SK-N-SH treated with all-trans-retinoic acid at 6 μM for 48 hours (cell line): ENCODE measurements around the gene FRYL.

ENCODE experiments used
- ATAC-seq: fragments of 200-7000 bp; cut with Tn5 transposase; 3 replicates; pipeline ENCODE4 v1.9.1; 2020; ENCODE audit warnings: mild to moderate bottlenecking, moderate library complexity
- ARNTL ChIP-seq: fragments of 450-650 bp; formaldehyde crosslinking; IDR thresholded peaks from 2 replicates; pipeline ENCODE4 v1.5.0; 2020; ENCODE audit warnings: low read depth, mild to moderate bottlenecking, moderate library complexity, borderline replicate concordance
- BACH2 ChIP-seq: fragments of 250-450 bp; sonication (Bioruptor Pico); IDR thresholded peaks from 2 replicates; pipeline ENCODE4 v1.9.0; 2021; ENCODE audit warnings: mild to moderate bottlenecking, borderline replicate concordance
- CSDC2 ChIP-seq: fragments of 250-450 bp; sonication (Bioruptor Pico); IDR thresholded peaks from 2 replicates; pipeline ENCODE4 v1.5.0; 2020; ENCODE audit warnings: mild to moderate bottlenecking, moderate library complexity
- ESRRG ChIP-seq: fragments of 250-450 bp; sonication (Bioruptor Pico); IDR thresholded peaks from 2 replicates; pipeline ENCODE4 v1.6.1; 2021; ENCODE audit warnings: mild to moderate bottlenecking
- GLIS3 ChIP-seq: fragments of 250-450 bp; sonication (Bioruptor Pico); IDR thresholded peaks from 2 replicates; pipeline ENCODE4 v1.5.0; 2020; ENCODE audit warnings: mild to moderate bottlenecking, moderate library complexity
- OSR1 ChIP-seq: fragments of 250-450 bp; sonication (Bioruptor Pico); IDR thresholded peaks from 2 replicates; pipeline ENCODE4 v1.8.0; 2022; ENCODE audit warnings: moderate library complexity, mild to moderate bottlenecking, inconsistent platforms
- PATZ1 ChIP-seq: fragments of 250-450 bp; sonication (Bioruptor Pico); IDR thresholded peaks from 2 replicates; pipeline ENCODE4 v1.8.0; 2020; ENCODE audit warnings: mild to moderate bottlenecking, moderate library complexity, borderline replicate concordance
- PPARA ChIP-seq: fragments of 250-450 bp; sonication (Bioruptor Pico); IDR thresholded peaks from 2 replicates; pipeline ENCODE4 v1.5.0; 2020; ENCODE audit warnings: mild to moderate bottlenecking, borderline replicate concordance
- RARB ChIP-seq: fragments of 250-450 bp; sonication (Bioruptor Pico); IDR thresholded peaks from 2 replicates; pipeline ENCODE4 v1.8.0; 2021; ENCODE audit warnings: mild to moderate bottlenecking, moderate library complexity
- SNAI2 ChIP-seq: fragments of 250-450 bp; sonication (Bioruptor Pico); IDR thresholded peaks from 2 replicates; pipeline ENCODE4 v1.5.0; 2020; ENCODE audit warnings: mild to moderate bottlenecking, moderate library complexity
- TCF4 ChIP-seq: fragments of 250-450 bp; sonication (Bioruptor Pico); IDR thresholded peaks from 2 replicates; pipeline ENCODE4 v1.8.0; 2021; ENCODE audit warnings: mild to moderate bottlenecking, moderate library complexity, borderline replicate concordance
- TSHZ2 ChIP-seq: fragments of 250-450 bp; sonication (Bioruptor Pico); IDR thresholded peaks from 2 replicates; pipeline ENCODE4 v1.5.0; 2020; ENCODE audit warnings: mild to moderate bottlenecking, moderate library complexity
- ZC3H10 ChIP-seq: fragments of 250-450 bp; sonication (Bioruptor Pico); IDR thresholded peaks from 2 replicates; pipeline ENCODE4 v1.5.1; 2021; ENCODE audit warnings: mild to moderate bottlenecking, moderate library complexity
- ZFP3 ChIP-seq: fragments of 250-450 bp; sonication (Bioruptor Pico); IDR thresholded peaks from 2 replicates; pipeline ENCODE4 v1.5.0; 2020; ENCODE audit warnings: mild to moderate bottlenecking, moderate library complexity
- ZFP30 ChIP-seq: fragments of 450-650 bp; formaldehyde crosslinking; IDR thresholded peaks from 2 replicates; pipeline ENCODE4 v1.5.0; 2022; ENCODE audit warnings: mild to moderate bottlenecking, moderate library complexity
- ZNF70 ChIP-seq: fragments of 450-650 bp; formaldehyde crosslinking; IDR thresholded peaks from 2 replicates; pipeline ENCODE4 v1.5.0; 2020; ENCODE audit warnings: mild to moderate bottlenecking, moderate library complexity
- ZNF8 ChIP-seq: fragments of 450-650 bp; formaldehyde crosslinking; IDR thresholded peaks from 2 replicates; pipeline ENCODE4 v1.5.0; 2020; ENCODE audit warnings: mild to moderate bottlenecking, moderate library complexity
- TF ChIP-seq, protein P1 (sequence below): fragments of 250-450 bp; sonication (Bioruptor Pico); IDR thresholded peaks from 2 replicates; pipeline ENCODE4 v1.5.1; 2021; ENCODE audit warnings: mild to moderate bottlenecking, moderate library complexity
- TF ChIP-seq, protein P2 (sequence below): fragments of 250-450 bp; sonication (Bioruptor Pico); IDR thresholded peaks from 2 replicates; pipeline ENCODE4 v1.5.1; 2020; ENCODE audit warnings: low read depth, mild to moderate bottlenecking, moderate library complexity
- TF ChIP-seq, protein P3 (sequence below): fragments of 250-450 bp; sonication (Bioruptor Pico); IDR thresholded peaks from 2 replicates; pipeline ENCODE4 v1.8.0; 2021; ENCODE audit warnings: low read depth, mild to moderate bottlenecking, moderate library complexity, borderline replicate concordance

FRYL gene

GRCh38 chr4:48635980-48636379, 144.1 kb downstream of the FRYL start:
- no peak for ATAC-seq
- TF ChIP-seq, protein P1, sequence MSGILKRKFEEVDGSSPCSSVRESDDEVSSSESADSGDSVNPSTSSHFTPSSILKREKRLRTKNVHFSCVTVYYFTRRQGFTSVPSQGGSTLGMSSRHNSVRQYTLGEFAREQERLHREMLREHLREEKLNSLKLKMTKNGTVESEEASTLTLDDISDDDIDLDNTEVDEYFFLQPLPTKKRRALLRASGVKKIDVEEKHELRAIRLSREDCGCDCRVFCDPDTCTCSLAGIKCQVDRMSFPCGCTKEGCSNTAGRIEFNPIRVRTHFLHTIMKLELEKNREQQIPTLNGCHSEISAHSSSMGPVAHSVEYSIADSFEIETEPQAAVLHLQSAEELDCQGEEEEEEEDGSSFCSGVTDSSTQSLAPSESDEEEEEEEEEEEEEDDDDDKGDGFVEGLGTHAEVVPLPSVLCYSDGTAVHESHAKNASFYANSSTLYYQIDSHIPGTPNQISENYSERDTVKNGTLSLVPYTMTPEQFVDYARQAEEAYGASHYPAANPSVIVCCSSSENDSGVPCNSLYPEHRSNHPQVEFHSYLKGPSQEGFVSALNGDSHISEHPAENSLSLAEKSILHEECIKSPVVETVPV: no peak
- TF ChIP-seq ZNF70 (CRISPR knock-in tag) (no peak), CSDC2 (no peak), TSHZ2 (CRISPR knock-in tag) (no peak), ZFP3 (CRISPR knock-in tag) (no peak), ESRRG (CRISPR knock-in tag) (no peak), BACH2 (no peak), PATZ1 (CRISPR knock-in tag) (no peak), PPARA (CRISPR knock-in tag) (no peak), GLIS3 (no peak)
- TF ChIP-seq, protein P2, sequence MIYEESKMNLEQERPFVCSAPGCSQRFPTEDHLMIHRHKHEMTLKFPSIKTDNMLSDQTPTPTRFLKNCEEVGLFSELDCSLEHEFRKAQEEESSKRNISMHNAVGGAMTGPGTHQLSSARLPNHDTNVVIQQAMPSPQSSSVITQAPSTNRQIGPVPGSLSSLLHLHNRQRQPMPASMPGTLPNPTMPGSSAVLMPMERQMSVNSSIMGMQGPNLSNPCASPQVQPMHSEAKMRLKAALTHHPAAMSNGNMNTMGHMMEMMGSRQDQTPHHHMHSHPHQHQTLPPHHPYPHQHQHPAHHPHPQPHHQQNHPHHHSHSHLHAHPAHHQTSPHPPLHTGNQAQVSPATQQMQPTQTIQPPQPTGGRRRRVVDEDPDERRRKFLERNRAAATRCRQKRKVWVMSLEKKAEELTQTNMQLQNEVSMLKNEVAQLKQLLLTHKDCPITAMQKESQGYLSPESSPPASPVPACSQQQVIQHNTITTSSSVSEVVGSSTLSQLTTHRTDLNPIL (CRISPR knock-in tag): no peak
- TF ChIP-seq, protein P3, sequence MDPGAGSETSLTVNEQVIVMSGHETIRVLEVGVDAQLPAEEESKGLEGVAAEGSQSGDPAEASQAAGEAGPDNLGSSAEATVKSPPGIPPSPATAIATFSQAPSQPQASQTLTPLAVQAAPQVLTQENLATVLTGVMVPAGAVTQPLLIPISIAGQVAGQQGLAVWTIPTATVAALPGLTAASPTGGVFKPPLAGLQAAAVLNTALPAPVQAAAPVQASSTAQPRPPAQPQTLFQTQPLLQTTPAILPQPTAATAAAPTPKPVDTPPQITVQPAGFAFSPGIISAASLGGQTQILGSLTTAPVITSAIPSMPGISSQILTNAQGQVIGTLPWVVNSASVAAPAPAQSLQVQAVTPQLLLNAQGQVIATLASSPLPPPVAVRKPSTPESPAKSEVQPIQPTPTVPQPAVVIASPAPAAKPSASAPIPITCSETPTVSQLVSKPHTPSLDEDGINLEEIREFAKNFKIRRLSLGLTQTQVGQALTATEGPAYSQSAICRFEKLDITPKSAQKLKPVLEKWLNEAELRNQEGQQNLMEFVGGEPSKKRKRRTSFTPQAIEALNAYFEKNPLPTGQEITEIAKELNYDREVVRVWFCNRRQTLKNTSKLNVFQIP: no peak

GRCh38 chr4:48635310-48635709, 144.8 kb downstream of the FRYL start:
- peak; percentile 43; the same call in 1 of the 3 replicates for ATAC-seq
- no peak for TF ChIP-seq OSR1

DNA sequence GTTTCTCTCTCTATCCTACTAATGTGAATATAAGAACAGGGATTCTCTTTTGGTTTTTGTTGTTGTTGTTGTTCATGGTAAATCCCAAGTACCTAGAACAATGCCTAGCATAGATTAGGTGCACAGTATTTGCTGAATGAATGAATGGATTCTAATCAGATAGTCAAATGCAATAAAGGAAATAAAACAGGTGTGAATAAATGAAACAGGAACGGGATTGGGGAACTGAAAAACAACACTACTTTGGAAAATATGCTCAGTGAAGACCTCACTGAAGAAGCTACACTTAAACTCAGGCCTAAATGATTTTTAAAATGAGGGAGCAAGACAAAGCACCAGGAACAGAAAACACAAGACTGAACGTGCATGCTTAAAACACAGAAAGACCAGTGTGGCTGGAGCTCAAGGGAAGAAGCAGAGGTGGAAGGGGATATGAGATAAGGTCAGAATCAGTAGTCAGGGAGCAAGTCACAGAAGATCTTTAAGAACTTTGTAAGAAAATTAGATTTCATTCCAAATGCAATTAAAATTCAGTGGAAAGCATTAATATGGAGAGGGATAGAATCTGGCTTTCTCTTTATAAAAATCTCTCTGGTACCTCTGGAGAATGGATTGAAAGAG, 145.3 kb downstream of the FRYL start:
- TF ChIP-seq ESRRG (CRISPR knock-in tag): no peak
- no peak for TF ChIP-seq BACH2
- no peak for TF ChIP-seq ZNF8 (CRISPR knock-in tag)
- TF ChIP-seq TCF4 (CRISPR knock-in tag): no peak
- no peak for TF ChIP-seq ZNF70 (CRISPR knock-in tag)
- TF ChIP-seq ZFP3 (CRISPR knock-in tag): no peak
- TF ChIP-seq CSDC2: no peak
- no peak for TF ChIP-seq ZFP30 (CRISPR knock-in tag)
- no peak for TF ChIP-seq PPARA (CRISPR knock-in tag)
- TF ChIP-seq PATZ1 (CRISPR knock-in tag): no peak
- no peak for TF ChIP-seq GLIS3
- no peak for TF ChIP-seq ZC3H10 (CRISPR knock-in tag)
- TF ChIP-seq OSR1: no peak
- TF ChIP-seq, protein P1: no peak
- TF ChIP-seq, protein P3: no peak
- TF ChIP-seq RARB (CRISPR knock-in tag): no peak
- TF ChIP-seq, protein P2 (CRISPR knock-in tag): no peak
- TF ChIP-seq ARNTL (CRISPR knock-in tag): no peak
- TF ChIP-seq SNAI2 (CRISPR knock-in tag): no peak
- ATAC-seq: no peak
